ENCODE data around the gene ADO.

The ADO gene

GRCh38 chr10:62847433-62847832 is 42.9 kb downstream of the ADO start:
- H3K4me1 ChIP-seq = no peaks in the 10 kb centered on the region
- no peak overlapping the region for H3K4me3 ChIP-seq (ENCODE audit: low read depth, low read length)
- no peak for DNase-seq
- H3K27me3 ChIP-seq = no peaks in the 10 kb centered on the region
- H3K9me3 ChIP-seq = no peaks in the 10 kb centered on the region
- no peak for TF ChIP-seq CTCF (IDR thresholded peaks at IDR 0.05; ENCODE audit: low read depth, low read length)
- H3K36me3 ChIP-seq = no peaks in the 10 kb centered on the region

GRCh38 chr10:62850646-62851045 is 46.1 kb downstream of the ADO start:
- Histone ChIP-seq H3K9me3 (no peaks in the 10 kb centered on the region), H3K27me3 (no peaks in the 10 kb centered on the region), H3K4me1 (no peaks in the 10 kb centered on the region), H3K36me3 (no peaks in the 10 kb centered on the region), H3K4me3 (ENCODE audit: low read depth, low read length) (no peak overlapping the region)
- DNase-seq = no peak
- no peak for TF ChIP-seq CTCF (IDR thresholded peaks at IDR 0.05; ENCODE audit: low read depth, low read length)

GRCh38 chr10:62851442-62851841 is 46.9 kb downstream of the ADO start:
- Histone ChIP-seq H3K27me3 (no peaks in the 10 kb centered on the region), H3K4me3 (ENCODE audit: low read depth, low read length) (no peak overlapping the region), H3K9me3 (no peaks in the 10 kb centered on the region), H3K36me3 (no peaks in the 10 kb centered on the region), H3K4me1 (no peaks in the 10 kb centered on the region)
- no peak for DNase-seq
- peak; percentile 36; the same call in 1 of the 2 replicates for TF ChIP-seq CTCF (IDR thresholded peaks at IDR 0.05; ENCODE audit: low read depth, low read length)

- no peak for TF ChIP-seq CTCF (IDR thresholded peaks at IDR 0.05; ENCODE audit: low read depth, low read length)
- Histone ChIP-seq H3K36me3 (no peaks in the 10 kb centered on the region), H3K27me3 (no peaks in the 10 kb centered on the region), H3K4me3 (ENCODE audit: low read depth, low read length) (no peak overlapping the region), H3K9me3 (no peaks in the 10 kb centered on the region), H3K4me1 (no peaks in the 10 kb centered on the region)
- no peak for DNase-seq
Observed at GRCh38 chr10:62852961-62853702, 48.6 kb downstream of the ADO start.

GRCh38 chr10:62853710-62854109 is 49.2 kb downstream of the ADO start:
- Histone ChIP-seq H3K4me3 (ENCODE audit: low read depth, low read length) (no peak overlapping the region), H3K36me3 (no peaks in the 10 kb centered on the region), H3K4me1 (no peaks in the 10 kb centered on the region), H3K9me3 (no peaks in the 10 kb centered on the region), H3K27me3 (no peaks in the 10 kb centered on the region)
- DNase-seq = no peak
- no peak for TF ChIP-seq CTCF (IDR thresholded peaks at IDR 0.05; ENCODE audit: low read depth, low read length)

GRCh38 chr10:62856021-62856420 is 51.5 kb downstream of the ADO start:
- no peak for TF ChIP-seq CTCF (IDR thresholded peaks at IDR 0.05; ENCODE audit: low read depth, low read length)
- H3K4me3 ChIP-seq (ENCODE audit: low read depth, low read length) = no peak overlapping the region
- no peaks in the 10 kb centered on the region for H3K36me3 ChIP-seq
- H3K4me1 ChIP-seq = no peaks in the 10 kb centered on the region
- DNase-seq = no peak
- no peaks in the 10 kb centered on the region for H3K9me3 ChIP-seq
- H3K27me3 ChIP-seq = no peaks in the 10 kb centered on the region

Data from BE2C (cell line).